ENCODE measurements around the gene EMD. TPM values are rescaled to one million over a fixed set of nuclear protein-coding genes. Genes with fewer than 3 reads are reported as not detected.
A peak's percentile ranks its signal among the peaks of the same experiment; 100 is the strongest.

Gene EMD
- polyA plus RNA-seq, 1 of the 3 experiments (the other 2 are of a cell fraction) = 68.0 TPM

- CTCF ChIA-PET = no interaction called here
- no peak for DNase-seq
These were observed 31.0 kb upstream of the EMD start for GRCh38 chrX:154348114-154348531.

GRCh38 chrX:154348646-154349358, 30.3 kb upstream of the EMD start:
- CTCF ChIA-PET = no interaction called here
- H3K36me3 ChIP-seq (replicated peaks in 1 of 2; ENCODE audit: control insufficient read depth in 1 of 2, insufficient read depth in 2 of 2, low read length in 1 of 2) = peaks cover 6 to 50% of the 10 kb centered on the region in 2 experiments

More at GRCh38 chrX:154348114-154348531, 31.0 kb upstream of the EMD start:
- Histone ChIP-seq H2AFZ (ENCODE audit: low read depth) (no peak overlapping the region), H3K27me3 (ENCODE audit: insufficient read depth) (no peaks in the 10 kb centered on the region), H3K9me3 (no peaks in the 10 kb centered on the region), H4K20me1 (ENCODE audit: insufficient read depth) (peaks cover 59% of the 10 kb centered on the region), H3K4me1 (ENCODE audit: control insufficient read depth in 1 of 2, insufficient read depth in 2 of 2, low read depth in 1 of 2, low read length in 1 of 2) (peaks cover 0 to 5% of the 10 kb centered on the region in 2 experiments; a peak in 1 of 4 replicates), H3K9me2 (no peaks in the 10 kb centered on the region), H3F3A (replicated peaks; ENCODE audit: insufficient read depth) (peaks cover 43% of the 10 kb centered on the region), H3K36me3 (replicated peaks in 1 of 2; ENCODE audit: control insufficient read depth in 1 of 2, insufficient read depth in 2 of 2, low read length in 1 of 2) (peaks cover 6 to 45% of the 10 kb centered on the region in 2 experiments), H3K4me2 (no peak overlapping the region), H3K27ac (ENCODE audit: low read depth in 2 of 2, low read length in 1 of 2) (no peak overlapping the region), H3K9ac (no peak overlapping the region), H3K79me2 (ENCODE audit: insufficient read depth) (no peaks in the 10 kb centered on the region), H3K4me3 (ENCODE audit: low read depth in 2 of 2, low read length in 1 of 2) (no peak overlapping the region)
- 39% methylated on average over 5 of the region's 7 CpGs for WGBS (ENCODE audit: low lambda C conversion rate)
- POLR2A ChIA-PET = interaction anchor here (1.4 kb wide), 1 partner anchor 34 kb away, joined by 4 read pairs; no protein-coding TSS in a partner anchor
- TF ChIP-seq SMC3 (IDR thresholded peaks at IDR 0.05; ENCODE audit: low read depth, low read length) = no peak
- no peak for TF ChIP-seq REST (IDR thresholded peaks at IDR 0.05; ENCODE audit: low read depth, low read length)
- TF ChIP-seq CHD2 (IDR thresholded peaks at IDR 0.05; ENCODE audit: low read length, partially characterized antibody) = no peak

More at GRCh38 chrX:154348646-154349358, 30.3 kb upstream of the EMD start:
- Histone ChIP-seq H3K27ac (ENCODE audit: low read depth in 2 of 2, low read length in 1 of 2) (no peak overlapping the region), H2AFZ (ENCODE audit: low read depth) (no peak overlapping the region), H3K4me1 (ENCODE audit: control insufficient read depth in 1 of 2, insufficient read depth in 2 of 2, low read depth in 1 of 2, low read length in 1 of 2) (peaks cover 0 to 5% of the 10 kb centered on the region in 2 experiments; a peak in 1 of 4 replicates), H4K20me1 (ENCODE audit: insufficient read depth) (peaks cover 66% of the 10 kb centered on the region), H3K9me3 (no peaks in the 10 kb centered on the region), H3K9me2 (no peaks in the 10 kb centered on the region), H3K4me3 (ENCODE audit: low read depth in 2 of 2, low read length in 1 of 2) (no peak overlapping the region), H3K79me2 (ENCODE audit: insufficient read depth) (no peaks in the 10 kb centered on the region), H3K9ac (no peak overlapping the region), H3K27me3 (ENCODE audit: insufficient read depth) (no peaks in the 10 kb centered on the region), H3F3A (replicated peaks; ENCODE audit: insufficient read depth) (peaks cover 50% of the 10 kb centered on the region), H3K4me2 (no peak overlapping the region)
- DNase-seq = no peak
- POLR2A ChIA-PET = no interaction called here
- WGBS (ENCODE audit: low lambda C conversion rate) = 69% methylated on average over 3 of the region's 24 CpGs
- TF ChIP-seq RXRA (IDR thresholded peaks at IDR 0.05; ENCODE audit: borderline replicate concordance, low read depth) = no peak
- TF ChIP-seq RAD21 (IDR thresholded peaks at IDR 0.05; ENCODE audit: low read length) = no peak
- no peak for TF ChIP-seq TCF12 (IDR thresholded peaks at IDR 0.05)
- peak; percentile 11; the same call in 1 of the 2 replicates for TF ChIP-seq POLR2AphosphoS5 (IDR thresholded peaks at IDR 0.05; ENCODE audit: low read depth, low read length)
